Placental epithelial cell (primary cell): ENCODE measurements around the gene P4HA2. TPM values are rescaled to one million over a fixed set of nuclear protein-coding genes. Genes with fewer than 3 reads are reported as not detected.

Experiments
- small RNA-seq: library from RNA; depleted of rRNA; stranded (forward); fragments of <200 nt; gene quantifications from one replicate; pipeline ENCODE3, GENCODE V24; 2012
- total RNA-seq: library from RNA; depleted of rRNA; stranded (reverse); fragments of >200 nt; gene quantifications from 2 replicates; pipeline ENCODE4 v1.2.3, GENCODE V29; 2012

P4HA2 gene
- 406 and 419 TPM in 2 replicates for total RNA-seq

GRCh38 chr5:132227485-132228240 lies at the start of gene P4HA2:
Gene P4HA2 (minus strand): TSS chr5:132227853. CDS start chr5:132218626, 9,227 bp downstream.

GRCh38 chr5:132257131-132258101 lies 29.8 kb upstream of the P4HA2 start, which contains the start of gene PDLIM4:
Gene PDLIM4 (plus strand): TSS chr5:132257696. CDS start chr5:132257735, 39 bp downstream.

Small RNAs within 50 kb of the gene (small RNA-seq; reads per million reads assigned to genes)
- not detected for gene AC063976.4

Other genes starting within 250 kb of the P4HA2 start
- 0.33 and 0.39 TPM in 2 replicates for gene ACSL6, start 216.2 kb downstream of the P4HA2 start, total RNA-seq
- gene IL3, start 167.2 kb downstream of the P4HA2 start, total RNA-seq = not detected in 2 replicates
- not detected in 2 replicates for gene CSF2, start 154.1 kb downstream of the P4HA2 start, total RNA-seq
- gene PDLIM4, start 29.8 kb upstream of the P4HA2 start, total RNA-seq = 39.3 and 132 TPM in 2 replicates
- 3.9 and 4.3 TPM in 2 replicates for gene SLC22A4, start 66.5 kb upstream of the P4HA2 start, total RNA-seq
- 52.6 and 62.8 TPM in 2 replicates for gene SLC22A5, start 141.9 kb upstream of the P4HA2 start, total RNA-seq